Body of pancreas (tissue), 4 donors: ENCODE data around the gene DUSP18. TPM values are rescaled to one million over a fixed set of nuclear protein-coding genes. Genes with fewer than 3 reads are reported as not detected.
"Not testable (repeated sequence)": the region's sequence is repeated elsewhere in the genome, so short reads cannot be mapped to it uniquely, and the experiment has no call there.

Experiments
- ATAC-seq: fragments of 150-250 bp; one replicate; pipeline ENCODE4 v1.9.1; 2016
- DNase-seq, 4 donors: peaks; one replicate each; pipeline ENCODE4 v3.0.0-alpha.2; 2019
- H3K27ac ChIP-seq, 4 donors: fragments of 200-600 bp; sonication (generic); 1 replicate in 3 of 4; 2 replicates in 1 of 4; pipeline versions ENCODE4 v1.5.1 to v1.6.1; 2016 to 2019; ENCODE audit warnings: mild to moderate bottlenecking in 1 of 4, mixed read lengths in 1 of 4, moderate library complexity in 1 of 4
- H3K27me3 ChIP-seq, 2 donors: fragments of 200-600 bp; sonication (generic); one replicate each; pipeline ENCODE4 v1.6.0; 2016; ENCODE audit warnings: mild to moderate bottlenecking in 1 of 2
- H3K36me3 ChIP-seq, 2 donors: fragments of 200-600 bp; sonication (generic); replicated peaks in 1 of 2; 2 replicates each; pipeline ENCODE4 v1.5.1; 2016; ENCODE audit warnings: low read depth in 2 of 2; ENCODE audit not compliant: insufficient read depth in 1 of 2
- H3K4me1 ChIP-seq: fragments of 200-600 bp; sonication (generic); one replicate; pipeline ENCODE4 v1.6.0; 2016
- H3K4me3 ChIP-seq, 2 donors: fragments of 200-600 bp; sonication (generic); 1 replicate in 1 of 2; 2 replicates in 1 of 2; pipeline ENCODE4 v1.5.1; 2016 to 2019
- H3K9me3 ChIP-seq, 3 donors: fragments of 200-600 bp; sonication (generic); 1 replicate in 2 of 3; 2 replicates in 1 of 3; pipeline ENCODE4 v1.5.1; 2016
- CTCF ChIP-seq, 7 experiments: fragments of 450-650 bp in 4 of 7; fragments of 200-600 bp in 3 of 7; sonication (generic) in 3 of 7; IDR thresholded peaks; one replicate each; pipeline ENCODE4 v1.5.1; 2016 to 2019; ENCODE audit warnings: antibody characterized with exemption in 7 of 7
- POLR2A ChIP-seq, 3 donors: fragments of 450-650 bp; IDR thresholded peaks; one replicate each; pipeline ENCODE4 v1.6.1; 2016; ENCODE audit warnings: antibody characterized with exemption in 3 of 3, mild to moderate bottlenecking in 2 of 3
- WGBS, 2 donors: methylation state at CpG; one replicate each; pipeline ENCODE4 v1.1.5; 2017; 5-methylcytosine and 5-hydroxymethylcytosine counted together
- intact Hi-C: fragments of 100-400 bp; cut with DNase I; formaldehyde crosslinking; loops from one replicate; pipeline ENCODE4 v1.15.1; 2023
- total RNA-seq, 2 donors: library from RNA; depleted of rRNA; stranded (reverse); fragments of >200 nt; gene quantifications; one replicate each; pipeline ENCODE4 v1.1.0, GENCODE V29; 2016

Gene DUSP18
- total RNA-seq, 2 donors from 2014 or later, result 2.3 to 19.1 TPM

DNA sequence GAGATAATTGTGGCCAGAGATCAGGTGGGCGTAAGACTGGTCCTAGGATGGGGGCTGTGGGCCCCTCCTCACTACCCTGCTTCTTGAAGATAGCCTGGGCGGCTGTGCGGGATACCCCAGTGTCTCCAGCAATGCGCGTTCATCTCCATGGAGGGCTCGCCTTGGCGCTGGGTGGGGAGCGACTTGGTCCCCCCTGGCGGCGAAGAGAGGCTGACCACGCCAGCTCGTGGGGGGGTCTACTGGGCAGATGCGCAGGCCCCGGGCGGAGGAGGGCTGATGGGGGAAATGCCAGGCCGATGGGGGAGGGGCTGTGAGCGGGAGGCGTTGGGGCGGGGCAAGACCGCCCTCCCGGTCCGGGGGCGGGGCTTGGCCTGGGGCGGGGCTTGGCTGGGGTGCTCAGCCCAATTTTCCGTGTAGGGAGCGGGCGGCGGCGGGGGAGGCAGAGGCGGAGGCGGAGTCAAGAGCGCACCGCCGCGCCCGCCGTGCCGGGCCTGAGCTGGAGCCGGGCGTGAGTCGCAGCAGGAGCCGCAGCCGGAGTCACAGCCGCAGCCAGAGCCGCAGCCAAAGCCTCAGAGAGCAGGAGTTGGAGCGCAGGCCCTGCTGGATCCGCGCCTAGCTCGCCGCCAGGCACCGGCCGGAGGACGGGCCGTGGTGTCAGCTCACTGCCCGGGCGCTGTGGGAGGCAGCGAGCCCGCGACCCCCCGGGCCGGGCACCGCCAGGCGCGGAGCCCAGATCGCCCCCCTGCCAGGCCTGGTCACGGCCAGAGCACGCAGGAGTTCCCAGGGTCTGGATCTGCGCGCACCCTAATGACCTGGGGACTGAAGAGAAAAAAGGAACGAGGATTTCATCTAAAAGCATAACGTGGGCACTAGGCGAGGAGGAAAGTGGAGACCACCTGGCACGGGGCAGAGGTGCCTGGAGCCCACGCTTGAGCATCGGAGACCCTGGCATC, 32.1 kb downstream of the DUSP18 start, which contains the start of gene SLC35E4:
Gene SLC35E4, plus strand, starts transcription at position 509 of the 953 bp plus-strand sequence. CDS start 670 bp downstream, outside the sequence.
- DNase-seq (peak; percentile 94 to 96 (median 94)), ATAC-seq (peak; percentile 93)
- 3% methylated on average over 25 to 62 of the region's 75 CpGs for WGBS, 2 donors
- Histone ChIP-seq H3K4me1 (peaks cover 34% of the 10 kb centered on the region), H3K36me3 (no peaks in the 10 kb centered on the region), H3K4me3 (peak within 1 kb of the TSS; percentile 14 to 16), H3K27me3 (no peaks in the 10 kb centered on the region), H3K9me3 (no peaks in the 10 kb centered on the region), H3K27ac (peak within 1 kb of the TSS; percentile 72 to 86 (median 81))
- intact Hi-C loops, result no loop called here
- TF ChIP-seq POLR2A (IDR thresholded peaks at IDR 0.05) (peak; percentile 80 to 83 (median 81)), CTCF (IDR thresholded peaks at IDR 0.05) (peak in 1 of 7 experiments; percentile 17)

DNA sequence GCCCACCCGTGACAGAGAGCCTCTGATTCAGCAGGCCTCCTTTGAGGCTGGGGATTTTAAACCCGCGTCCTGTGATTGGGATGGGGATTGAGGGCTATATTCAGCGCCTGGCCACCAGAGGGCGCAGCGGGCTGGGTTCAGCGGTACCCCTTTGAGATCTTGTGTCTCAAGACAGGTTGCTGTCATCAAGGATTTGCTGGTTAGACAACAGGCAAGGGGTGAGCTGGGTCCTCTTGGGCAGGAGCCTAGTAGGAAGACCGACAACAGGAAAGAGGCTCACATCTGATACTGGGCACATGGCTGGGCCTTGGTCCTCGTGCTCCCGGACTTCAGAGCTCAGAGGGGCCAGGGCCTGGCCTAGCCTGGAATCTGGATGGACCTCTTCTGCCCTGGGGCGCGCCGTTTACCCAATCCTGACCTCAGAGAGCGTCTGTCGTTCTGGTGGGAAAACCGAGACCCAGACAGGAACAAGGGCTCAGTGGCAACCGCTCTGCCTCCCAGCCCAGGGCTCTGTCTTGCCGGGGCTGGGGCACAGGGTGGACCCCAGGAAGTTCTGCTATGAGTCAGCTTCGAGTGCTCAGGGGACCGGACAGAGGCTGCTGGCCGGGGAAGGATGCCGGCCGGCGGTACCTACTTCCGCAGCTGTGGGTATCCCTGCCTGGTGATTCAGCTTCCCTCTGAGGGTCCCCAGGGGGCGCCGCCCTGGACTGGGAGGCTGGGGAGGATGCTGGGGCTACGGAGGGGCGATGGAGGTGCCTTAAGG, 33.0 kb downstream of the DUSP18 start:
- H3K4me1 ChIP-seq, result peaks cover 34% of the 10 kb centered on the region
- intact Hi-C loops, result loop anchor here (5.0 kb wide), 1 partner anchor 123 kb away; no protein-coding TSS in a partner anchor
- H3K27ac ChIP-seq, result peak overlapping the region; percentile 72 to 86 (median 81)
- no peaks in the 10 kb centered on the region for H3K9me3 ChIP-seq
- H3K4me3 ChIP-seq, result no peak overlapping the region
- peak; percentile 80 to 83 (median 81) for DNase-seq
- WGBS, 2 donors, result 10 to 12% methylated on average over 12 to 29 of the region's 29 CpGs
- TF ChIP-seq POLR2A (IDR thresholded peaks at IDR 0.05), result peak in 1 of 3 donors; percentile 3
- peak; percentile 83 to 95 (median 91) for TF ChIP-seq CTCF (IDR thresholded peaks at IDR 0.05)
- H3K36me3 ChIP-seq, result no peaks in the 10 kb centered on the region
- no peaks in the 10 kb centered on the region for H3K27me3 ChIP-seq
- ATAC-seq, result peak; percentile 66

DNA sequence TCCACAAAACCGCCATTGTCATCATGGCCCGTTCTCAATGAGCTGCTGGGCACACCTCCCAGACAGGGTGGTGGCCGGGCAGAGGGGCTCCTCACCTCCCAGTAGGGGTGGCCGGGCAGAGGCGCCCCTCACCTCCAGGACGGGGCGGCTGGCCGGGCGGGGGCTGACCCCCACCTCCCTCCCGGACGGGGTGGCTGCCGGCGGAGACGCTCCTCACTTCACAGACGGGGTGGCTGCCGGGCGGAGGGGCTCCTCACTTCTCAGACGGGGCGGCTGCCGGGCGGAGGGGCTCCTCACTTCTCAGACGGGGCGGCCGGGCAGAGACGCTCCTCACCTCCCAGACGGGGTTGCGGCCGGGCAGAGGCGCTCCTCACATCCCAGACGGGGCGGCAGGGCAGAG, 36.2 kb downstream of the DUSP18 start:
- ATAC-seq, H3K27me3 ChIP-seq: not testable (repeated sequence)
- intact Hi-C loops, result loop anchor here (5.0 kb wide), 1 partner anchor 126 kb away; no protein-coding TSS in a partner anchor

GRCh38 chr22:30628491-30628890, 39.2 kb downstream of the DUSP18 start:
- DNase-seq, result no peak
- Histone ChIP-seq H3K4me1 (no peaks in the 10 kb centered on the region), H3K27ac (no peak overlapping the region), H3K9me3 (no peaks in the 10 kb centered on the region), H3K27me3 (no peaks in the 10 kb centered on the region), H3K4me3 (no peak overlapping the region), H3K36me3 (no peaks in the 10 kb centered on the region)
- ATAC-seq, result no peak
- WGBS, 2 donors, result 50 to 74% methylated on average over 2 to 4 of the region's 4 CpGs
- intact Hi-C loops, result no loop called here
- TF ChIP-seq CTCF (IDR thresholded peaks at IDR 0.05), result no peak
- no peak for TF ChIP-seq POLR2A (IDR thresholded peaks at IDR 0.05)

More for the DNA sequence above, 36.2 kb downstream of the DUSP18 start:
- 88 to 92% methylated on average over 3 to 18 of the region's 31 CpGs for WGBS, 2 donors
- not testable (repeated sequence) for H3K4me3 ChIP-seq, H3K36me3 ChIP-seq, H3K9me3 ChIP-seq, H3K27ac ChIP-seq, DNase-seq
- H3K4me1 ChIP-seq, result peaks cover 20% of the 10 kb centered on the region

DNA sequence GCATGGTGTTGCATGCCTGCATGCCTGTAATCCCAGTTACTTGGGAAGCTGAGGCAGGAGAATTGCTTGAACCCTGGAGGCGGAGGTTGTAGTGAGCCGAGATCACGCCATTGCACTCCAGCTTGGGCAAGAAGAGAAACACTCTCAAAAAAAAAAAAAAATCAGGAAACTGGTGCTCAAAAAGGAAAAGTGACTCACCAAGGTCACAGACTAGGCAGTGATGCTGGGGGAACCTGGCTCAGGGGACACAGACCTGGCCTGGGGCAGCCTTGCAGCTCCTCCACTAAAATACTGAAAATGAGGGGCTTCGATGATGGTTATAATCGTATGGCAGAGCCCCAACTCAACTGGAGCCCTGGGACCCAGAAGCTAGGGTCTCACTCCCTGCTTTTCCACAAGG, 40.2 kb downstream of the DUSP18 start:
- Histone ChIP-seq H3K4me3 (no peak overlapping the region), H3K9me3 (no peaks in the 10 kb centered on the region), H3K27me3 (no peaks in the 10 kb centered on the region), H3K4me1 (no peaks in the 10 kb centered on the region), H3K36me3 (no peaks in the 10 kb centered on the region), H3K27ac (no peak overlapping the region)
- WGBS, 2 donors, result 86 to 88% methylated on average over 3 to 5 of the region's 5 CpGs
- no peak for TF ChIP-seq CTCF (IDR thresholded peaks at IDR 0.05)
- TF ChIP-seq POLR2A (IDR thresholded peaks at IDR 0.05), result no peak
- ATAC-seq (no peak), DNase-seq (no peak)
- intact Hi-C loops, result no loop called here
